ENCODE results near the gene PHF14.

DNA sequence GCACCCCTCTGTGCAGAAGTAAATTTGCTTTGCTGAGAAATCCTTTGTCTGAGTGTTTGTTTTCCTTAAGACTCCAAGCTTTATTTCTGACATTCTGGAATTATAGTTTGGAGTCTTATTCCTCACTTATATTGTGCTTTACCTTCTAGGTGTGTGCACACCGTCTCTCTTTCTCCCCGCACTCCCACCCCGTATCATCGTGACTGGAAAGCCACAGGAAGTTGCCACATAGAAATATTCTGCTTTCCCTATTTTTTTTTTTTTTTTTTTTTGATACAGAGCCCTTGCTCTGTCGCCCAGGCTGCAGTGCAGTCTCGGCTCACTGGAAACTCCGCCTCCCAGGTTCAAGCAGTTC, 109.5 kb downstream of the PHF14 start:
- TF ChIP-seq EZH2 (IDR thresholded peaks at IDR 0.05; ENCODE audit: insufficient read depth, poor library complexity, severe bottlenecking) (no peak), EZH2phosphoT487 (IDR thresholded peaks at IDR 0.05; ENCODE audit: insufficient read depth, low read depth) (no peak)

Measured in GM23248 (cell line).